Measurements from ENCODE around the gene KLRD1.
"Not testable (repeated sequence)": the region's sequence is repeated elsewhere in the genome, so short reads cannot be mapped to it uniquely, and the experiment has no call there.

The KLRD1 gene

DNA sequence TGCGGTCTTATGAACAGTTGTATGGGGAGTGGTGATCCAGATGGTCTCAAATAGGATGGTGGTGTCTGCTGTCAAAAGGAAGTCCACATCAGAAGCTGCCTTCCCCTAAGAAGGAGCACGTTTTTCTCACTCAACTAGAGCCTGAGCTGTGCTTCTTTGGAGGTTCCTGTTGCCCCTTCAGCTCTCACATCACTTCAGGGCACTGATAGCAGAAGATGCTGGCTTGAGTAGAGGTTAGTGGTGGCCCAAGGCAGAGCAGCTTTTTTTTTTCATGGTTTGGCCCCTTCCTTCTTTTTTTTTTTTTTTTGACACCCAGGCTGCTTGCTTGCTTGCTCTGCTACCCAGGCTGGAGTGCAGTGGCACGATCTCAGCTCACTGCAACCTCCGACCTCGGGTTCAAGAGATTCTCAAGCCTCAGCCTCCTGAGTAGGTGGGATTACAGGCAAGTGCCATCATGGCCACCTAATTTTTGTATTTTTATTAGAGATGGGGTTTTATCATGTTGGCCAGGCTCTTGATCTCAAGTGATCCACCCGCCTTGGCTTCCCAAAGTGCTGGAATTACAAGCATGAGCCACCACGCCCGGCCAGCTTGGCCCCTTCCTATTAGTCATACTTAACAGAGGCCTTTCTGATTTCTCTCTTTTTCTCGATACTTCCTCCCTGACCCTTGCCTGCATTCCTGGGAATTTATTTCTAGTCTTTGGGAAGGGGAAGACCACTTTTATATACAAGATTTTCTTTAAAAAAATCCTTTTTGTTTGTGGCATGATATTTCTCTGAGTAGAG is 31.6 kb downstream of the KLRD1 start:
- DNase-seq = no peak

DNA sequence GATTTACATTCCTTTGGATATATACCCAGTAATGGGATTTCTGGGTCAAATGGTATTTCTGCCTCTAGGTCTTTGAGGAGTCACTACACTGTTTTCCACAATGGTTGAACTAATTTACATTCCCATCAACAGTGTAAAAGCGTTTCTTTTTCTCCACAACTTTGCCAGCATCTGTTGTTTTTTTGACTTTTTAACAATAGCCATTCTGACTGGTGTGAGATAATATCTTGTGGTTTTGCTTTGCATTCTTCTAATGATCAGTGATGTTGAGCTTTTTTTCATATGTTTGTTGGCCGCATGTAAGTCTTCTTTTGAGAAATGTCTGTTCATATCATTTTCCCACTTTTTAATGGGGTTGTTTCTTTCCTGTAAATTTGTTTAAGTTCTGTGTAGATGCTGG is 33.3 kb downstream of the KLRD1 start:
- DNase-seq = not testable (repeated sequence)

DNA sequence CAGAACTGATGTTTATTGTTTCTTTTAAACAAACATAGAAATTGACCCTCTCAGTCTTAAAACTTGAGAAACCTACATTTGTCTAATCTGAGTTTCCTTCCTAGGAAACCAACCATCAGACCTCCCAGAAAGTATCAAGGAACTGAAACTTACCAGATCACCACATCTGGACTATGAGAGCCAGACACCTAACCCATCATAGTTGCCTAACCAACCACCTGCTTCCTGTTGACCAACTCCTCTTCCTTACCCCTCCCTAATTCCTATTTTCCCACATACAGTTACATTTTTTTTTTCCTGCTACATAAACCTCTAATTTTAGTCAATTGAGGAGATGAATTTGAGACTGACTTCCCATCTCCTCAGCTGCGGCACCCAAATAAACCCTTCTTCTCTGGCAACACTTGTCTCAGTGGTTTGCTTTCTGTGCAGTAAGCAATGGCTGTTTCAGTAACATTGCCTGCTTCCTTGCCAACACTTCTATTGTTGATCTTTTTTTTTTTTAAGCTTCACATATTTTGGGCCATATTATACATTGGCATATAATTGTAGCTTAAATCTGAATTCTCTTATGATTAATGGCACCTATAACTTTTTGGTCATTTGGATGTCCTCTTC is 34.3 kb downstream of the KLRD1 start:
- no peak for DNase-seq

DNA sequence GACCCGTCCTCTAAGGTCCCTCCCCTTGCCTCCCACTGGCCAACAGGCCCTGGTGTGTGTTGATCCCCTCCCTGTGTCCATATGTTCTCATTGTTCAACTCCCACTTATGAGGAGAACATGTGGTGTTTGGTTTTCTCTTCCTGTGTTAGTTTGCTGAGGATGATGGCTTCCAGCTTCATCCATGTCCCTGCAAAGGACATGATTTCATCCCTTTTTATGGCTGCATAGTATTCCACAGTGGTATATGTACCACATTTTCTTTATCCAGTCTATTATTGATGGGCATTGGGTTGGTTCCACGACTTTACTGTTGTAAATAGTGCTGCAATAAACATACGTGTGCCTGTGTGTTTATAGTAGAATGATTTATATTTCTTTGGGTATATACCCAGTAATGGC is 43.8 kb downstream of the KLRD1 start:
- not testable (repeated sequence) for DNase-seq

DNA sequence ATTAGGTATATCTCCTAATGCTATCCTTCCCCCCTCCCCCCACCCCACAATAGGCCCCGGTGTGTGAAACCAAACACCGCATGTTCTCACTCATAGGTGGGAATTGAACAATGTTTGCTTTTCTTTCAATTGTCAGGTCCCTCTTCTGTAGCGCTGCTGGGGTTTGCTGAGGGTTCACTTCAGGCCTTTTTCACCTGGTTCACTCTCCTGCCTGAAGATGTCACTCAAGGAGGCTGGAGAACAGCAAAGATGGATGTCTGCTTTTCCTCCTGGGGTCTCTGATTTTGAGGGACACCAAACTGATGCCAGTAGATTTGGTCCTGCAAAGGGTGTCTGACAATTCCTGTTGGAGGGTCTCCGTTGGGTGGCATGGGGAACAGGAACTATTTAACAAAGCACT is 46.4 kb downstream of the KLRD1 start:
- DNase-seq = no peak

DNA sequence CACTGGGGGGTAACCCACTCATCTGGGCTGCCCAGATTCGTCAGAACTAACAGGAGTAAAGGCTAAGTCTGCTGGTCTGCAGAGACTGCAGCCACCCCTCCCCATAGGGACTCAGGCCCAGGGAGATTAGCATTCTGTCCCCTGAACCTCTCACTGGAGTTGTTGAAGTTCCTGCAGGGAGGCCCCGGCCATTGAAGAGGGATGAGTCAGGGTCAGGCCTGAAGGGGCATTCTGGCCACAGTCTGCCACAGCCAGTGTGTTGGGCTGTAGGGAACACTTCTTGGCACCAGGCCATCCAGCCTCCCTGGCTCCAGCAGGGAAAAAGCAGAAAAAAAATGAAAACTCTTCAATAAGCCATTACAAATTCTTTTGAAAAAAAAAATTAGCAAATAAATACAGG is 46.8 kb downstream of the KLRD1 start:
- DNase-seq = no peak

DNA sequence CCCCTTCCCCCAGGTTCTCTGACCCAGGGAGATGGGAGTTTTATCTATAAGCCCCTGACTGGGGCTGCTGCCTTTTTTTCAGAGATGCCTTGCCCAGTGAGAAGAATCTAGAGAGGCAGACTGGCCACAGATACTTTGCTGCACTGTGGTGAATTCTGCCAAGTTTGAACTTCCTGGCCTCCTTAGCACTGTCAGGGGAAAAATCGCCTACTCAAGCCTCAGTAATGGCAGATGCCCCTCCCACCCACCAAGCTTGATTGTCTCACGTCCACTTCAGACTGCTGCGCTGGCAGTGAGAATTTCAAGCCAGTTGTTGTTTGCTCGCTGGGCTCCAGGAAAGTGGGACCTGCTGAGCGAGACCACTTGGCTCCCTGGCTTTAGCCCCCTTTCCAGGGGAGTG is 50.5 kb downstream of the KLRD1 start:
- no peak for DNase-seq

DNA sequence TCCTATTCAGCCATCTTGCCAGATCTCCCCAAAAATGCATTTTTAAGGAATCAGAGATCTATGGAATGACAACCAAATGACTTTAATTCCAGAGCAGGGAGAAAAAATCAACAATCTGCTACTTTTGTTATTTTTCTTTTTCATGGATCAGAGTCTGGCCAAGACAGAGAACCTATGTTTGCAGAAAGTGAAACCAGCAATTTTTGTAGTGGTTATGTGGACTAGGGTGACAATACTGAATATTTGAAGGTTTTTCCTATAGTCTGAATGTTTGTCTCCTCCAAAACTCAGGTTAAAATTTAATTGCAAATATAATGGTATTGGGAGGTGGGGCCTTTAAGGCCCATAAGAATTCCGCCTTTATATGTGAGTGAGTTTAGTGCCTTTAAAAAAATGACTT is 51.3 kb downstream of the KLRD1 start:
- no peak for DNase-seq

DNA sequence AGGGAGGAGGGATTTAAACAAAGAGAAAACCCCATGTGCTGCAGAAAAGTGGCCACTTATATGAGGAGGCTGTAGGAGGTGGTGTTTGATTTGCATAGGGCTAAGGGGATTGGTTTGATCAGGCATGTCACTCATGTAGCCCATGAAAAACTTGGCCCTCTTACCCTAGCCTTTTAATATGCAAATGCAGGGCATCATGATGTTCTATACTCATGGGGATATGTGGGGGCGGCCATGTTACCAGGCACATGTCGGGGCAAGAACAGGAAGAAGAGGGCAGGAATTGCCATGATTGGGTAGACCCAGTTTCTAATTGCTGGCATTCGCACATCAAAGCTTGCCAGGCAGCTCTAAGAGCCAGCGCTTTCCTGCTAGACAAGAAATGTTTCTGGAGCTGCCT is 53.4 kb downstream of the KLRD1 start:
- DNase-seq = peak; percentile 2

DNA sequence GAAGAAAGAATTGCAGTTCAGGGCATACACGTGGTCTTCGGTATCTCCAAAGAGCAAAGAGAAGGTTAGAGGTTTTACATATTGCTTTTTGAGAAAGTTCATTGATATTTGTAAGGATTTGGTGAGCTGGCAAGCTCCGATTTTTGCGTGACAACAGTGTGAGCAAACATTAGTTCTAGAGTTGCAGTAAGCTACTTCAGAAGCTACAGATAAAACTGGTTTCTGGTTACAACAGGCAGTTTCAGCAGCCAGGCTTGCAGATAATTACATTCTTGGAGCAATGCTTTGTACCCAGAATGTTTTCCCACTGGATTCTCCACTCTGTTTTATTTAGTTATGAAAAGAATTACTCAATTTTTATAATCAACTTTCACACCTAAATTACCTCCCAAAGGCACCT is 54.0 kb downstream of the KLRD1 start:
- no peak for DNase-seq

DNA sequence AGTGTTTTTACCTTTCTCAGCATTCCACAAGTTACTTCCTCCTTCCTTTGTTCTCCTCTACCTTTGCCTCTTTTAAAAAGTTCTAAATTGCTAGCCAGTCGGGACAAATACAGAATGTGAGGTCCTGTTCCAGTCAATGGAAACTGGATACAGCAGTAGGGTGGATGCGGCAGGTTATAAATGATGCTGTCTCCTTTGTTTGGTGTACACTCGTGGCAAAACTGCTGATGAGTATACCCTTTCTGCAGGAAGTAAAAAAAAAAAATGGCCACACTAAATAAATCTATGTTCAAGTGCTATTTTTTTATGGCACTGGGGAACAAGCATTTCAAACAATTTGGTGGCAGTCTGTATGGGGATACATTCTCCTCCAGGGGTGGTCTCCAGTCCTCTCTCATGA is 54.7 kb downstream of the KLRD1 start:
- no peak for DNase-seq

DNA sequence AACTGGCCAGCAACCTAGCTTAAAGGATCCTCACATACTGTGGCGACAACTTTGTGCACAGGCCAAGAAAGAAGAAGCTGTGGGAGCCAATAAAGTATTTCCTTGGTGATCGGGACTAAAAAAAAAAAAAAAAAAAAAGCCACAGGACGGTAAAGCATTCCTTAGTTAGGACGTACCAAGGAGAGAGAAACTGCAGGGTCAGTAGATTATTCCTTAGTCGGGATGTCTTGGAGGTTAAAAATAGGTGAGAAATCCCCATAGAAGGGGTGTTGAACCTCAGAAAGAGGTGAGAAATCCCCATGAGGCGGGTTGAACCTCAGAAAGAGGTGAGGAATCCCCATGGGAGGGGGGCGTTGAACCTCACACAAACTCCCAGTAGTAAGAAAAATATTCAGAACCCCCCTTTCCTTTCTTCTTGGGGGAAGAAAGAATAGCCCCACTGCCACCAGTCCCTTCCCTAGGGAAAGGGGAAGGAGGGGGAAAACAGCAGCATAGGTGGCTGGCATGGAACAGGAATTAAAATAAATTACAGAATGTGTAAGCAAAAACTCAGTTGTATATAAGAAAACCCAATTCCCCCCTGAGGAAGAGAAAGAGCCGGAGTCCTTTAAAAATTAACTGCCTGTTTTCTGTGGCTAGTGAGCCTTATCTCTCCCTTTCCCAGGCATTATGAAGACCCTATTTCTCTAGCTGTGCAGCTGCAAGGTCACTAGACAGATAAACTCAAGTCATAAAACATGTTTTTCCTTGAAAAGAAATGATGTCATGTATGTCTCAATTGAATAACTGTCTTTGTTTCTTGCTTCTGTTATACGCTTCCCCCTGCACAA is 55.4 kb downstream of the KLRD1 start:
- DNase-seq = no peak

DNA sequence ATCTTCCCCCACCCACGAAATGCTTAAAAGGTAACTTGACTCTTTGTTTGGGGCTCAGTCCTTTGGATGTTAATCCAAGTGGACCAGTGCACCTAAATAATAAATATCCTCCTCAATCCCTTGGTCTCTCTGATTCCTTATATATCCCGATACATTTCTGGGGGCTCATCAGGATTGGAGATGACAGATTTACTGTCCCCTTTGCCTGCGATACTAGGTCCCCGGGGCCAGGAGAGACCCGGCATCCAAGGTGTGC is 55.9 kb downstream of the KLRD1 start:
- DNase-seq = no peak

DNA sequence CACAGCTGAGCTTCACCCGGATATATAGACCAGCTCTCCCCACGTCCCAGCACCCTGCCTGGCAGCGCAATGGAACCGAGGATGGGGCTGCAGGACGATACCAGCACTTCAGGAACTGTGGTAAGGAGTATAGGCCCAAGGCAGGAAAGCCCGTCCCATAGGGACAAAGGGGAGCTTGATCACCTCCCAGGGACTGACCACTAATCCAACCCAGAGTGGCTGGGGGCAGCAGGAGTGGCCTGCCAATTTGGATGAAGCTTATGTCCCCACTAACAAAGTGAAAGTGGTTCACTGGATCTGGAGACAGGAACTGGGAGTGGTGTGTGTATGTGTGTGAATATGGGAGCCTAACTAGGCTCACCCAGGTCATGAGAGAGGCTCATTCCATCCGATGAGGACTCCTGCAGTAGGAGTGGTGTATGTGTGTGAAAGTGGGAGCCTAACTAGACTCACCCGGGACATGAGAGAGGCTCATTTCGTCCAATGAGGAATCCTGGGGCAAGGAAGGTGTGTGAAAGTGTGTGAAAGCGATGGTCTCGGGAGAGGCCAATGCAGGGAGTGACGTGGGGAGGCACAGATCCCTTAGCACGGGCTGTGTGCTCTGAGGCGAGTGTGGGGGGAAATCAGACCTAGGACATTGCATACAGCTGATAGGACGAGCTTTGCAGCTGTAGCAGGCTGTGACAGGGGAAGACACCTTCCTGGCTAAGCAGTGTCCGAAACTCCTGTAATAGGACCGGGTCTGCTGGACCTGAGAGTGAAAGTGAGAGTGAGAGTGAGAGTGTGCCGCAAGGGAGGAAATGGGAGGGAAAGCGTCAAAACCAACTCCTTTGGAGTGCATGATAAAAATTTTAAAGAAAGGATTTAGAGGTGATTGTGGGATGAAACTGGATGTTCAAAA is 56.5 kb downstream of the KLRD1 start:
- no peak for DNase-seq

DNA sequence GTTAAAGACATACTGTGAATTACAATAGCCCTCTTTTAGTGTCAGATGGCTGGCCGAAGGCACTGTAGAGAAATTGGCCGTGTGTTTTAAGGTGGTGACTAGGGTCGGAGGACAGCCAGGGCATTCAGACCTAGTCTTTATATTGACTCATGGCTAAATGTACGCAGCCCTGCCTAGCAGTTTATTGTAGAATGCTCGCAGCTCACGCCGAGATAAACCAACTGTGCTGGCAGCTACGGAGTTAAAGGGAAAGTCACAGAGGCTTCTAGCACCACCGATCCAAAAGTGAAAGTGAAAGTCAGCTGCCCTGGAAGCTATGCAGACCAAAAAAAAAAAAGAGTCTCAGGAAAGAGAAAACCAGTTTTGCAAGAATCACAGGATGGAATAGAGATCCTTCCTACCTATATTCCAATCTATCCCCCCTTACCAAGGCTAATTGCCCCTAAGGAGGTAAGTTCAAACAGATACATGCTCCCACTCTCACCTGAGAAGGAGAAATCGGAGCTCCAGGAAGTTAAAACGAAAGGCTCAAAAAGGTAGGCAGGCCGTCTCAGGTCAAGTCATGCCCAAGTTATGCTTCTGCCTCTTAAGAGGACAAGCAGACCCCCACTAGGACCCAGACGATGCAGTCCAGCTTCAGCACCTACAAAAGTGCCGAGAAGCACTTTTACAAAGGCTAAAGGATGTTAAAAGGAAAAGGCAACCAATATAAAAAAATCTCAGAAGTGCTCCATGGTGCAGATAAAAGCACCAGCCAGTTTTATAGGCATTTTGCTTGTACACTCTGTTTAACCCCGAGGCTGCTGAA is 57.3 kb downstream of the KLRD1 start:
- peak; percentile 18 for DNase-seq

DNA sequence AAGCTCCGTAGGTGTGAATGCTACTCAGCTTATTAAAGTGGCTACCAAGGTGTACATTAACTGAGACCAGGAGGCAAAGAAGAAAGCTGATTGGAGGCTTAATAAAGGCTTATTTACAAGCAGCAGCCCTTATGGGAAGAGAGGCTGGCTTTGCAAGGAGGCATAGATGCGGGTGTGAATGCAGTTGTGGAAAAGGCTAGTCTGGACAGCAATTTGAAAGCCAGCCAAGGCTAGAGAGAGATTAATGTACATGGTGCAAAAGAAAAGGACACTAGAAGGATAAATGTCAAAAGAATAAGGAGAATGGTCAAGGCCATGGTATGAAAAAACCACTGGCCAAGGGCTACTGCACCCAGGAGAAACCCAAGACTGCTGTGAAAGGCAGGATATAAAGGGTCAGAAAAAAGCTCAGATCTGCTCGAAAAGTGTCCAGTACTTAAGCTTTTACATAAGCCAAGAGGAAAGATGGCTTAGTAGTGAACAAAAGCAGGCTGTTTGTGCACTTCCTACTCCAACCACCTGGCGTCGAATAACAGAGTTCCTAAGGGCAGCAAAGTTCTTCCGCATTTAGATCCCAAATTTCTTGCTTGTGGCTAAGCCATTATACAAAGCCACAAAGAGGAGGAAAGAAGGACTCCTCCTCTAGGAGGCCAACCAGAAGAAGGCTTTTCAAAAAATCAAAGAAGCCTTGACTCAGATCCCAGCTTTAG is 58.2 kb downstream of the KLRD1 start:
- DNase-seq = no peak

DNA sequence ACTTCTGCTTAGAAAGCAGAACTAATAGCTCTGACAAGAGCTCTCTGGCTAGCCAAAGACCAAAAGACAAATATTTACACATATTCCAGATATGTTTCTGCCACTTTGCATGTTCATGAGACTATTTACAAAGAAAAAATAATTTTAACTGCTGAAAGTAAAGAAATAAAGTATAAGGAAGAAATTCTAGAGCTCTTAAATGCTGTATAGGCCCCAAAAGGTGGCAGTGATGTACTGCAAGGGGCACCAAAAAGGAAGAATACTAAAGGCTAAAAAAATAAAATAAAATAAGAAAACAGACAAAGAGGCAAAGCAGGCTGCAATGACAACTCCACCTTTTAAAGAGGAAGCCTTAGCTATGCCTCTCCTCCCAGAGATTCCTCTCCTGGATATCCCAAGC is 59.2 kb downstream of the KLRD1 start:
- no peak for DNase-seq

DNA sequence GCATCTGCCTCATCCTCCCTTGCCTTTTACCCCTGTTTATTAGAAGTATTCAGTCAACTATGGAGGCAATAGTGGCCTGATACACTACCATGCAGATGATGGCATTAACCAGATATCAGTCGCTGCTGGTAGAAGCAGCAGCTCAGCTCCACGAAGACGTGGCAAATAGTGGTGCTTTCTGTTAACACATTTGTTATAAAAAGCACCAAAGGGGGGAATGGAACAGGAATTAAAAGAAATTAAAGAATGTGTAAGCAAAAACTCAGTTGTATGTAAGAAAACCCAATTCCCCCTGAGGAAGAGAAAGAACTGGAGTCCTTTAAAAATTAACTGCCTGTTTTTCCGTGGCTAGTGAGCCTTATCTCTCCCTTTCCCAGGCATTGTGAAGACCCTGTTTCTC is 60.0 kb downstream of the KLRD1 start:
- DNase-seq = not testable (repeated sequence)

DNA sequence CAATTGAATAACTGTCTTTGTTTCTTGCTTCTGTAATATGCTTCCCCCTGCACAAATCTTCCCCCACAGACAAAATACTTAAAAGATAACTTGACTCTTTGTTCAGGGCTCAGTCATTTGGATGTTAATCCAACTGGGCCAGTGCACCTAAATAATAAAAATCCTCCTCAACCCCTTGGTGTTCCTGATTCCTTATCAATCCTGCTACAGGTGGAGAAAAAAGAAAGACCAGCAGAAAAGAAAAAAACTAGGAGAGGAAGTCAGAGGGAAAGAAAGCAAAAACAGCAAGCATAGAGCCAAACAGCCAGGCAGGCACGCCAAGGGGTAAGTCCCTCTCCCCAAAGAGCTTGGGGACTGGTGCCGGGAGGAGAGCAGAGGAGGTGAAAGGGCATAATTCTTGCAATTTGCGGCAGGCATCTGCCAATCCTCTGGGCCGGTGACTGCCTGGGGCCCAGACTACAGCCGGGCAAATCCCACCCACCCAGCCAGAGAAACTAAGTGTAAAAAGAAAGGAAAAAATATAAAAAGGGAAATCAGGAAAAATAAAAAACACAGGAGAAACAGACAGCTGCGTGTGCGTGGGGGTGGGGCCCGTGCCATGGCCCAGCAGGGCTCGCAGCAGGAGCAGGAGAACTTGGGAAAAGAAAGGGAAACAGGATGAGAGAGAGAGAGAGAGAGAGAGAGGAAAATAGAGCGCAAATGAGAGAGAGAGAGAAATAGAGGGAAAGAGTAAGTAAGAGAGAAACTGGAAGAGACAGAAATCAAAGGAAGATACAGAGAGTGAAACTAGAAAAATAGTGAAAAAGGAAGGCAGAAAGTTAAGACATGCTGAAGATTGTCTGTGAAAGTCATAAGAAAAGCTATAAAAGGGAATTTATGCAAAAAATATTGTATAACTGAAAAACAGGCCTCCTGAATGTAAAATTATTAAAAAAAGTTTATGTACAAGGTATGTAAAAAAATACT is 60.8 kb downstream of the KLRD1 start:
- no peak for DNase-seq

All from NCI-H2171 treated with DMSO at 0.1 percent for 48 hours (cell line).